GM21360 (cell line): ENCODE data around the gene TMEM132D.

Source experiments
- ATAC-seq: cut with Tn5 transposase; IDR thresholded peaks from one replicate; pipeline ENCODE4 v1.9.1; 2021; ENCODE audit warnings: mild to moderate bottlenecking, moderate library complexity; ENCODE audit not compliant: unreplicated experiment

Gene TMEM132D

GRCh38 chr12:129028844-129029243, 875.0 kb downstream of the TMEM132D start:
- ATAC-seq = no peak

DNA sequence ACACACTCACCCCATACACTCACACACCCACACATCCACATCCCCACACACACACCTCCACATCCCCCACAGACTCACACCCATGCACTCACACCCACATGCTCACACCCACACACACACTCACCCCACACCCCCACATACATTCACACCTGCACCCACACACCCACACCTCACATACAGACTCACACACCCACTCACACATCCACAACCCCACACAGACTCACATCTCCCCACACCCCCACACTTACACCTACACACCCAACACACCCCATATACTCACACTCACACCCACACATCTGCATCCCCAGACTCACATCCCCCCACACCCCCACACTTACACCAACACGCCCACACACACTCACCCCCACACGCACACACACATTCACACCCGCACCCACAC, 878.8 kb downstream of the TMEM132D start:
- ATAC-seq = no peak
